Mucosa of stomach (tissue), 1 donor: ENCODE results near the gene PKD1L1.

ENCODE experiments used
- H3K27me3 ChIP-seq: one replicate; pipeline ENCODE4 v1.7.0; 2013; ENCODE audit warnings: mild to moderate bottlenecking, low read length; ENCODE audit not compliant: control insufficient read depth, insufficient read depth
- H3K36me3 ChIP-seq: one replicate; pipeline ENCODE4 v1.7.0; 2013; ENCODE audit warnings: low read length; ENCODE audit not compliant: control insufficient read depth, insufficient read depth
- H3K4me1 ChIP-seq: one replicate; pipeline ENCODE4 v1.7.0; 2013; ENCODE audit warnings: mild to moderate bottlenecking, low read length; ENCODE audit not compliant: control insufficient read depth, insufficient read depth
- H3K4me3 ChIP-seq: one replicate; pipeline ENCODE4 v1.7.0; 2013; ENCODE audit warnings: low read length
- H3K9ac ChIP-seq: one replicate; pipeline ENCODE4 v1.7.0; 2013; ENCODE audit warnings: mild to moderate bottlenecking, low read length, moderate library complexity
- H3K9me3 ChIP-seq: one replicate; pipeline ENCODE4 v1.7.0; 2013; ENCODE audit warnings: mild to moderate bottlenecking, low read length, moderate library complexity; ENCODE audit not compliant: control insufficient read depth
- donor health status: Pancreatic carcinoma.

PKD1L1 gene

DNA sequence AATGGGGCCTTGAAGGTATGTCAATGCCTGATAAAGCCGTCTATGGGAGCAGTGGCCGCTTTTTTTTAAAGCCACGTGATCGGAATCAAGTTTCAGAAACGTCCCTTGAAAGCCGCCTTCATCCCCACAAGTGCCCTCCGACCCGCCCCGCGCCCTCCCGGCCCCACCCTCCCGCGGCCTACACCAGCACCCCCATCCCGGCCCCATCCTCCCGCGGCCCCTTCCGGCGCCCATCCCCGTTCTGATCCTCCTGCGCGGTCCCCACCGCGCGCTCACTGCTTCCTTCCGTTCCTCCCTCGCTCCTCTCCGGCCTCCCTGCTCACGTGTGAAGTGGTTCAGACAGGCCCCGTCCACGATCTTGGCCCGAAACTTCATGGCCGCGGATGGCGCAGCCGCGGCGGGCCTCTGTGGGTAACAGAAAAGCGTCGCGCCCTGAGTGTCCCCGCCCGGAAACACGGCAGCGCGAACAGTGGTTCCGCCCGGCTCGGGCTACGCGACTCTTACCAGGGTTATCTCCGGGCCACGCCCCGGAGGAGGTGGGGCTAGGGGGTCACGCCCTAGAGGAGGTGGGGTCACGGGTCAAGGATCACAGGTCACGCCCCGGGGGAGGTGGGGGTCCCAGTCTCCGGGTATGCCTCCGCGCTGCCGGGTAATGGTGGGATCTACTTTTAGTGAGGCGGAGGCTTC is 31.0 kb upstream of the PKD1L1 start, which contains the start of gene HUS1:
TSS of gene HUS1 (minus strand) at position 471 of the 687 bp plus-strand sequence. CDS start at position 375, 96 bp downstream.
- peaks cover 10% of the 10 kb centered on the region for H3K4me1 ChIP-seq
- H3K36me3 ChIP-seq = peaks cover 5% of the 10 kb centered on the region
- peak within 1 kb of the TSS; percentile 70 for H3K9ac ChIP-seq
- peak within 1 kb of the TSS; percentile 49 for H3K4me3 ChIP-seq
- H3K27me3 ChIP-seq = no peaks in the 10 kb centered on the region
- no peaks in the 10 kb centered on the region for H3K9me3 ChIP-seq

DNA sequence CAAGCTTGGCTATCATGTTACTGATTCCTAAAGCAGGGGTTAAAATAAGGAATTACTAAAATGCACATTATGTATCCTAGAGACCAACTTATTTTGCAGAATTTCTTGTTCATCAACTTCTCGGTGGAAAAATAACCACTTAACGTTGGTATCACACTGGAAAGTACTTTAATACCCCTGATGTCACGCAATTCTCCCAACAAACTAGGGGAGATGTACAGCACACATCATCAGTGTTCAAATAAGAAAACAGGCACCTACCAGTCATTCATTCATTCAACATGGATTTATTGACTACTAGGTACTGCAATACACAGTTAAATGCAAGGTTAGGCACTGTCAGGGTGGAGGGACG is 30.5 kb upstream of the PKD1L1 start:
- Histone ChIP-seq H3K9me3 (no peaks in the 10 kb centered on the region), H3K4me3 (peak overlapping the region; percentile 48), H3K9ac (peak overlapping the region; percentile 70), H3K36me3 (peaks cover 10% of the 10 kb centered on the region), H3K4me1 (peaks cover 10% of the 10 kb centered on the region), H3K27me3 (no peaks in the 10 kb centered on the region)

DNA sequence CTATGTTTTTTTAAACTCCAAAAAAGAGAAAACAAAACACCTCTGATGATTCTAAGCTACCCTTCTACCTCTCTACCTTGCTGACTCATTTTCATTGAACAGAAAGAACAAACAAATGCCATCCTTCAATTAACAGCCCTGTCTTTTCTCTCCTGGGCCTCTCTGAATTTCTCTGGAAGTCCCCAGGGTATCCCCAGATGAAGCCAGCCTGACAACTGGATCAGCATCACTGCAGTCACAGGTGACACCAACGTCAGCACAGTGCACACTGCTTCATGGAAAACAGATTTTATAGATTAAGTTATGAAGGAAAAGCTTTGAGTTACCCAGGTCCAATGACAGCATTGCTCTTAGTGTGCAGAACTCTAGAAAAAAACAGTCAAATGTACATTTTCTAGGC is 25.5 kb upstream of the PKD1L1 start:
- H3K4me3 ChIP-seq = no peak overlapping the region
- peaks cover 16% of the 10 kb centered on the region for H3K36me3 ChIP-seq
- H3K27me3 ChIP-seq = no peaks in the 10 kb centered on the region
- no peak overlapping the region for H3K9ac ChIP-seq
- H3K4me1 ChIP-seq = peaks cover 8% of the 10 kb centered on the region
- no peaks in the 10 kb centered on the region for H3K9me3 ChIP-seq

DNA sequence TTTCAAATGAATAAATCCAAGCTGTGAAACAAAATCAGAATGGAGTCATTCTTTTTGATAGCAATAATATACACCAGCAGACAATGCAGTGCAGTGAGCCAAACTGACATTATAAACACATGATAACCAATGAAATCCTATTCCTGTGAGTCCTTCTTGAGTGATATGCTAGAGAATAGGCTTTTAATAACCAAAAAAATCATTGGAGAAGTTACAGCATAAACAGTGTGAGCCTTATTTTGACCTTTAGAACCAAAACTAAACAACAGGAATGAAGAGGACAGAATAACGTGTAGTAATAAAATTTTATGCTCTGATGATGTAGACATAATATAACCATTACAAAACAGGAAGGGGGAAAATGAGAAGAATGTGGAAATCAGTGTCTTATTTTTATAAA is 22.5 kb upstream of the PKD1L1 start:
- H3K4me1 ChIP-seq = no peaks in the 10 kb centered on the region
- peaks cover 25% of the 10 kb centered on the region for H3K36me3 ChIP-seq
- no peaks in the 10 kb centered on the region for H3K27me3 ChIP-seq
- no peak overlapping the region for H3K4me3 ChIP-seq
- H3K9ac ChIP-seq = no peak overlapping the region
- no peaks in the 10 kb centered on the region for H3K9me3 ChIP-seq

DNA sequence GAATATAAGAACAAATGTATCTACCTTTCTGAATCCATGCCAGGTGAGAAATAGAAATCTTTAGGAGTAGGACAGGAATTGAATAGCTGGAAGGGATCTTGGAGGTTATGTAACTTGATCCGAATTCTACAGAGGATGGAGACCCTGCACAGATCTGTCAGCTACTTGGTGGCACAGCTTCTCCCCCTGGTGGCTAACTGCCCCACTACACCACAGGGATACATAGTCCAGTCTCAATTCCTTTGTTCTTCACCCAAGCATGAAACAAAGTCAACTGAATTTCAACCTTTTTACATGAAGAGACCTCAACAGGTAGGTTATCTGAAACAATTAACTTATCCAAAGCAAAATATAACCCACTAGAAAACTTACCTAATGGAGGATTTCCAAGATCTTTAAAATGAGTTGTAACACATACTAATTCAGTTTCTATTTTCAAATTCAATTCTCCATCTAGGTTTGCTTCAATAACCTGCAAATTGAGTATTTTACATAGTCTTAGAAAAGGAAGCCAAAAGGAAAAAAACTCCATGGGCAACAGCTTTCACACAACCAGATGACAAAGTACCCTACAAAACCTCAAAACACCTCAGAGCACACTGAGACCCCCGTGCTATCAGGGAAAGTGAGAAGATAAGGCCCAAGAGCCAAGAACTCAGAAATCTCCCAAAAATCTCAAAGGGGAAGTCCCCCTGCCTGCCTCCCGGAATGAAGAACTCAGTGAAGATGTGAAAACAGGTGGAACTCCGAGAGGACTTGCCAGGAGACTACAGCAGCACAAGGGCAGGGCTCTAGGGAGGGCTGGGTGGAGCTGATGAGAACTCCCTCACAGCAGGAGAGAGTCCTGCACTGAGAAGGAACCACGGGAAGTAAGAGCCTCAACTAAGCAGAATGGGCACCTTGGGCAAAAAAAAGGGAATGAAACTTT is 20.8 kb upstream of the PKD1L1 start:
- Histone ChIP-seq H3K4me3 (no peak overlapping the region), H3K27me3 (no peaks in the 10 kb centered on the region), H3K36me3 (peaks cover 21% of the 10 kb centered on the region), H3K4me1 (no peaks in the 10 kb centered on the region), H3K9ac (no peak overlapping the region), H3K9me3 (no peaks in the 10 kb centered on the region)

DNA sequence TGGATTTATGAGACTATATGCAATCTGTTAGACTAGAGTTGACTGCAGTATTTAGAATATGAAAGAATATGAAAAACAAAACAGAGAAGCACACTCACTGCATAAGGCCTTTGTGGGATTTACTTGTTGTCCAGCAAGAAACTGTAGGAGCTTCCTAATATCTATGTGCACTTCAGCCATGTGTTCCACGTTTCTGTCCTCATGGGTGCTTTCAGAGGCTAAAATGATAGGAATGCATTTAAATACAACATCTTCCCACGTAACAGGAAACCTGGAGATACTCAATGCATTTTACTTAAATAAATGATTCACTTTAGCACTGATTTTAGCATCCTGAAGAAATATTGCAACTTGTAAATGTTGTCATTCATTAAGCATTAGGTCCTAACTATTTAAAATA is 19.4 kb upstream of the PKD1L1 start:
- no peaks in the 10 kb centered on the region for H3K27me3 ChIP-seq
- no peaks in the 10 kb centered on the region for H3K4me1 ChIP-seq
- no peak overlapping the region for H3K4me3 ChIP-seq
- no peak overlapping the region for H3K9ac ChIP-seq
- no peaks in the 10 kb centered on the region for H3K9me3 ChIP-seq
- H3K36me3 ChIP-seq = peaks cover 12% of the 10 kb centered on the region

DNA sequence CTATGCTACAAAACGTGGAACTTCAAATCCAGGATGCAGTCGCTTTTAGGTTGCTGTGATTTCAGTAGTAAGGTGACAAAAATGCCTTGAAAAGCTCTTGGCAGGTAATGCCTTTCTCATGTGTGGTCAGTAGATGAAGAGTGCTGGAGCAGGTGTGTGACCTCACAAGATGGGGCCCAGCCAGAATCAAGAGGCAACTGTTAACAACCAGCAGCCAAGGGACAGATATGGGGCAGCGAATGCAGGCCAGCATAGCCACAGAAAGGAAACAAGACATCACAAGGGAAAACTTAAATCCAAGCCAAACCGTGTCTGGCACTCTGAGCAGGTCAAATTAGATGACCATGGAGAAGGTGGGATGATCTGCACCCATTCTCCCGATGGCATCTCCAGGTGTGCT is 18.9 kb upstream of the PKD1L1 start:
- H3K36me3 ChIP-seq = peaks cover 12% of the 10 kb centered on the region
- H3K4me3 ChIP-seq = no peak overlapping the region
- H3K4me1 ChIP-seq = no peaks in the 10 kb centered on the region
- no peaks in the 10 kb centered on the region for H3K9me3 ChIP-seq
- no peaks in the 10 kb centered on the region for H3K27me3 ChIP-seq
- H3K9ac ChIP-seq = no peak overlapping the region

DNA sequence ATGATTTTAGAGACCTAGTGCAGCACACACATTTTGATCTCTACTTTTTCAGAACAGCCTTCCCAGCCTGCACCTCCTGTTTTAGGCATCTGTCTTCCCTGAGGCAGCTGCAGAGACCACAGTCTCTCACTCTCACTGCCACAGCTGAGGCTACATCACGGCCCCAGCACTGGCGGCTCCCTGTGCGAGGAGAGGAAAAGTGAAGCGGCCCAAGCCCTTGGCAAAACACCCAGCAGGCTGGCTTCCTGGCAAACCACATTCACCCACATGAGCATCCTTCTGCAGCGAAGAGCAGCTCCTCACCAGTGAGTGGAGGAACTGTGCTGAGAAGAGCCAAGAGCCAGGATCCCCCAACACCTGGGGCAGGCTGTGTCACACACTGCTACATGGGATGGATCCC is 17.2 kb upstream of the PKD1L1 start:
- Histone ChIP-seq H3K4me1 (no peaks in the 10 kb centered on the region), H3K4me3 (no peak overlapping the region), H3K9me3 (no peaks in the 10 kb centered on the region), H3K9ac (no peak overlapping the region), H3K27me3 (no peaks in the 10 kb centered on the region), H3K36me3 (peaks cover 12% of the 10 kb centered on the region)

DNA sequence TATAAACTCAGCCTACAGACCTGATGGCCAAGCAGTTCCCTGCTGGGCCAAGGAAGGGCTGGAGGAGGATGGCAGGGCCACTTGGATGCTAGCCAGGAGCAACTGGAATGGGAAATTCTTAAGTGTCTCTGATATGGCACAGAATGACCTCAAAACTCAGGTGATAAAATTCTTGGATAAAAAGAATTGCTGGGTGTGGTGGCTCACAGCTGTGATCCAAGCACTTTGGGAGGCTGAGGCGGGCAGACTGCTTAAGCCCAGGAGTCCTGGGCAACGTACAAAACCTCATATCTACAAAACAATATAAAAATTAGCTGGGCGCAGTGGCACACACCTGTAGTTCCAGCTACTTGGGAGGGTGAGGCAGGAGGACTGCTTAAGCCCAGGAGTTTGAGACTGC is 14.0 kb upstream of the PKD1L1 start:
- no peaks in the 10 kb centered on the region for H3K9me3 ChIP-seq
- H3K36me3 ChIP-seq = peaks cover 11% of the 10 kb centered on the region
- no peaks in the 10 kb centered on the region for H3K27me3 ChIP-seq
- no peak overlapping the region for H3K4me3 ChIP-seq
- H3K9ac ChIP-seq = no peak overlapping the region
- H3K4me1 ChIP-seq = no peaks in the 10 kb centered on the region

DNA sequence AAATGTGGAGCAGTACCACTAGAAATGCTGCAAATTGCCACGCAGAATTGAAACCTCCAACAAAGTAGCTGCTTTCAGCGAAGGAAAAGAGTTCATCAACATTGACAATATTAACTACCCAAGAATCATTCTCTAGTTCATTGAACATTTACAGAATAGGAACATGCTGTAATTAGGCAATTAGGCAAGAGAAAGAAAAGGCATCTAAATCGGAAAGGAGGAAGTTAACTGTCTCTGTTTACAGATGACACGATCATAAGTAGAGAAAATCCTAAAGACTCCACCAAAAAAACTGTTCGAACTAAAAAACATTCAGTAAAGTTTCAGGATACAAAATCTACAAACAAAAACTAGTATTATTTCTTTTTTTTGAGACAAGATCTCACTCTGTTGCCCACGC is 8.9 kb upstream of the PKD1L1 start:
- H3K9ac ChIP-seq = no peak overlapping the region
- H3K27me3 ChIP-seq = no peaks in the 10 kb centered on the region
- no peaks in the 10 kb centered on the region for H3K4me1 ChIP-seq
- H3K36me3 ChIP-seq = no peaks in the 10 kb centered on the region
- no peaks in the 10 kb centered on the region for H3K9me3 ChIP-seq
- H3K4me3 ChIP-seq = no peak overlapping the region

DNA sequence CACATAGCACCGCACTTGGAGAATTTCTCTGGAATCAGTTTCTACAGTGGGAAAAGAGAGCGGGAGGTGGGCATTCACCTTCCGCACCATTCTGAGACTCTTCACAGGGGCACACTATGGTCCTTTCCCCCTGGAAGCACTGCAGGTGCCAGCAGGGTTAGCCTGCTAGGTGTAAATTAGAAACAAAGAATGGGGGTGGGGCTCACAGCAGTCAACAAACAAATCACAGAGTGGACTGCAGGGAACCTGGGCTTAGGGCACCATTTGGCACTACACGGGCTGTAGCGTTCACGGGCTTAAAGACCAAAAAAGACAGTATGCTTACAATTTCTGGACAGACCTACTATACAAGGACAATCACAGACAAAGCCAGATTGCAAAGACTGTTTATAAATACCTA is 8.0 kb upstream of the PKD1L1 start:
- no peaks in the 10 kb centered on the region for H3K9me3 ChIP-seq
- no peak overlapping the region for H3K9ac ChIP-seq
- no peak overlapping the region for H3K4me3 ChIP-seq
- no peaks in the 10 kb centered on the region for H3K36me3 ChIP-seq
- H3K27me3 ChIP-seq = no peaks in the 10 kb centered on the region
- H3K4me1 ChIP-seq = no peaks in the 10 kb centered on the region

DNA sequence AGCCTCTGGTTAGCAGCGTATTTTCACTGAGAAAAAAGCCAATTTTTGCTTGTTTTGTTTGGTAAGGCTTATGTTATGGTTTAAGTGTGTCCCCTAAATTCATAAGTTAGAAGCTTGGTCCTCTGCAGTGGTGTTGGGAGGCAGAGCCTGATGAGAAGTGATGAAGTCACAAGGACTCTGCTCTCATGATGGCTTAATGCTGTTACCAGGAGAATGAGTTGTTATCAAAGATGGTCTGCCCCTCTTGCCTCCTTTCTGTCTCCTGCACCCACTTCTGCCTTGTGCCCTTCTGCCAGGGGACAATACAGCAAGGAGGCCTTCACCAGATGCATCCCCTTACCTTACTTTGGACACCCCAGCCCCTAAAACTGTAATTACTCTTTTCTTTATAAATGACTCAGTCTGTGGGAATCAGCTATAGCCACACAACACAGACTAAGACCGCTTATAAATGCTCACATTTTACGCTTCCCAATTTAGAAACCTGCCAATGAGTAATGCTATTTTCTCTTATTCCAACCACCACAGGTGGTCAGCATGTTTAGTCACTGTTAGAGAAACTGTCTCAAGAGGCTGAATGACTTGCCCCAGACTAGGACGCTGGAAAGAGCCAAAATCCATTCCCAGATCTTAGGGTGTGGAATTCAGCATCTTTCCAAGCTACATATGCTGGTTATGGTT is 6.1 kb upstream of the PKD1L1 start:
- H3K9ac ChIP-seq = no peak overlapping the region
- peaks cover 5% of the 10 kb centered on the region for H3K4me1 ChIP-seq
- no peaks in the 10 kb centered on the region for H3K36me3 ChIP-seq
- no peaks in the 10 kb centered on the region for H3K27me3 ChIP-seq
- H3K9me3 ChIP-seq = no peaks in the 10 kb centered on the region
- no peak overlapping the region for H3K4me3 ChIP-seq
